Dermis blood vessel endothelial cell (primary cell): ENCODE measurements around the gene PTPRU. TPM values are rescaled to one million over a fixed set of nuclear protein-coding genes. Genes with fewer than 3 reads are reported as not detected.
A peak's percentile ranks its signal among the peaks of the same experiment; 100 is the strongest.
"Not testable (repeated sequence)": the region's sequence is repeated elsewhere in the genome, so short reads cannot be mapped to it uniquely, and the experiment has no call there.

Experiments used
- DNase-seq: peaks from one replicate; pipeline ENCODE4 v3.0.0; 2010
- total RNA-seq: library from RNA; depleted of rRNA; stranded (reverse); fragments of >200 nt; gene quantifications from 2 replicates; pipeline ENCODE4 v1.2.3, GENCODE V29; 2014

Gene PTPRU
- total RNA-seq, 1 donor from 2014 or later: 2.4 TPM

- no peak for DNase-seq
Measured at GRCh38 chr1:29292344-29292743, 56.0 kb downstream of the PTPRU start.

GRCh38 chr1:29297450-29297849 lies 61.1 kb downstream of the PTPRU start:
- DNase-seq: no peak

GRCh38 chr1:29298246-29298645 lies 61.9 kb downstream of the PTPRU start:
- DNase-seq: no peak

GRCh38 chr1:29299446-29299845 lies 63.1 kb downstream of the PTPRU start:
- DNase-seq: no peak

GRCh38 chr1:29301732-29302131 lies 65.4 kb downstream of the PTPRU start:
- DNase-seq: not testable (repeated sequence)

- DNase-seq: no peak
Measured at GRCh38 chr1:29303201-29304024, 67.1 kb downstream of the PTPRU start.

GRCh38 chr1:29304025-29304684 lies 67.8 kb downstream of the PTPRU start:
- DNase-seq: no peak

GRCh38 chr1:29305943-29306342 lies 69.6 kb downstream of the PTPRU start:
- DNase-seq: no peak

GRCh38 chr1:29306471-29307140 lies 70.3 kb downstream of the PTPRU start:
- DNase-seq: no peak

- no peak for DNase-seq
Measured at GRCh38 chr1:29309075-29309474, 72.8 kb downstream of the PTPRU start.

- no peak for DNase-seq
Measured at GRCh38 chr1:29309621-29310020, 73.3 kb downstream of the PTPRU start.

GRCh38 chr1:29310616-29311180 lies 74.4 kb downstream of the PTPRU start:
- DNase-seq: no peak

GRCh38 chr1:29311352-29312030 lies 75.2 kb downstream of the PTPRU start:
- DNase-seq: peak; percentile 5

GRCh38 chr1:29312469-29313461 lies 76.4 kb downstream of the PTPRU start:
- no peak for DNase-seq

- not testable (repeated sequence) for DNase-seq
Measured at GRCh38 chr1:29314685-29315084, 78.4 kb downstream of the PTPRU start.

- no peak for DNase-seq
Measured at GRCh38 chr1:29315262-29315661, 78.9 kb downstream of the PTPRU start.

GRCh38 chr1:29315876-29316275 lies 79.6 kb downstream of the PTPRU start:
- no peak for DNase-seq

- DNase-seq: no peak
Measured at GRCh38 chr1:29317063-29317915, 81.0 kb downstream of the PTPRU start.

- DNase-seq: no peak
Measured at GRCh38 chr1:29317916-29318530, 81.7 kb downstream of the PTPRU start.

GRCh38 chr1:29318724-29319123 lies 82.4 kb downstream of the PTPRU start:
- DNase-seq: no peak
